A549 (cell line): ENCODE measurements around the gene FAM219A. TPM values are rescaled to one million over a fixed set of nuclear protein-coding genes. Genes with fewer than 3 reads are reported as not detected.

Experiments used
- ATAC-seq, 2 experiments: fragments of 200-7000 bp in 1 of 2; fragments of >200 bp in 1 of 2; cut with Nextera tagmentation in 1 of 2; cut with Tn5 transposase in 1 of 2; 3 replicates each; pipeline versions ENCODE4 v1.8.0 to v1.9.1; 2018 to 2020; ENCODE audit warnings: mild to moderate bottlenecking in 1 of 2, moderate library complexity in 1 of 2
- CTCF ChIA-PET: fragments of 300-600 bp; sonication (Branson Sonifier 250); formaldehyde crosslinking; extraction: SDS; loops from one replicate; lab custom pipeline; 2021; ENCODE audit warnings: antibody characterized with exemption, inconsistent platforms; lab: Yijun Ruan, JAX
- POLR2A ChIA-PET: fragments of 350-600 bp; formaldehyde crosslinking; extraction: SDS; loops from one replicate; lab custom pipeline; 2021; ENCODE audit warnings: antibody characterized with exemption, inconsistent platforms; lab: Yijun Ruan, JAX
- DNase-seq, 2 experiments: peaks; one replicate each; pipeline versions ENCODE4 v3.0.0 to v3.0.0-alpha.2; 2011 to 2016; ENCODE audit warnings: low read depth in 1 of 2, low spot score in 1 of 2
- FAIRE-seq: peaks from 2 replicates; lab custom pipeline; 2011; peaks lifted over from hg19 to GRCh38; lab: Jason Lieb, UNC
- H3K27ac ChIP-seq, 2 experiments: fragments of >200 bp; sonication (Bioruptor Twin); formaldehyde crosslinking; 3 replicates each; pipeline ENCODE4 v1.5.1; 2016 to 2017
- H3K4me1 ChIP-seq: fragments of >200 bp; sonication (Bioruptor Twin); formaldehyde crosslinking; 3 replicates; pipeline ENCODE4 v1.6.1; 2016
- H3K4me2 ChIP-seq: fragments of >200 bp; sonication (Bioruptor Twin); formaldehyde crosslinking; 3 replicates; pipeline ENCODE4 v1.6.1; 2016
- H3K4me3 ChIP-seq: fragments of >200 bp; sonication (Bioruptor Twin); formaldehyde crosslinking; 3 replicates; pipeline ENCODE4 v1.5.1; 2016
- H3K9me3 ChIP-seq: fragments of >200 bp; sonication (Bioruptor Twin); formaldehyde crosslinking; 3 replicates; pipeline ENCODE4 v1.6.1; 2016
- CBX2 ChIP-seq: fragments of 200-600 bp; sonication (generic); IDR thresholded peaks from 2 replicates; pipeline ENCODE4 v1.6.1; 2016; ENCODE audit warnings: low read depth, mild to moderate bottlenecking, borderline replicate concordance
- CHD4 ChIP-seq: fragments of 200-600 bp; sonication (generic); IDR thresholded peaks from 2 replicates; pipeline ENCODE4 v1.6.1; 2016; ENCODE audit warnings: antibody characterized with exemption, mild to moderate bottlenecking, borderline replicate concordance
- EHF ChIP-seq: fragments of 250-450 bp; sonication (Bioruptor Pico); IDR thresholded peaks from 2 replicates; pipeline ENCODE4 v1.5.0; 2020; ENCODE audit warnings: mild to moderate bottlenecking
- EP300 ChIP-seq, 2 experiments: fragments of >200 bp; sonication (Bioruptor Twin); formaldehyde crosslinking; IDR thresholded peaks; 2 replicates in 1 of 2; 3 replicates in 1 of 2; pipeline ENCODE4 v1.6.1; 2016 to 2017
- ESRRA ChIP-seq: fragments of 150-350 bp; IDR thresholded peaks from 2 replicates; pipeline ENCODE4 v1.6.1; 2014; ENCODE audit warnings: mild to moderate bottlenecking, low read length, borderline replicate concordance
- FOSB ChIP-seq: fragments of 250-450 bp; sonication (Bioruptor Pico); IDR thresholded peaks from 2 replicates; pipeline ENCODE4 v1.5.0; 2020; ENCODE audit warnings: mild to moderate bottlenecking, moderate library complexity
- HDAC2 ChIP-seq: fragments of 200-600 bp; sonication (generic); IDR thresholded peaks from 2 replicates; pipeline ENCODE4 v1.6.1; 2016
- HOXA7 ChIP-seq: fragments of 250-450 bp; sonication (Bioruptor Pico); IDR thresholded peaks from 2 replicates; pipeline ENCODE4 v1.5.0; 2020; ENCODE audit warnings: mild to moderate bottlenecking, moderate library complexity
- HOXB13 ChIP-seq: fragments of 250-450 bp; sonication (Bioruptor Pico); IDR thresholded peaks from 2 replicates; pipeline ENCODE4 v1.5.0; 2020; ENCODE audit warnings: low read depth, mild to moderate bottlenecking, moderate library complexity
- HOXB5 ChIP-seq: fragments of 250-450 bp; sonication (Bioruptor Pico); IDR thresholded peaks from 2 replicates; pipeline ENCODE4 v1.5.0; 2020; ENCODE audit warnings: mild to moderate bottlenecking, moderate library complexity
- JUN ChIP-seq, 2 experiments: fragments of >200 bp; sonication (Bioruptor Twin); formaldehyde crosslinking; IDR thresholded peaks; 2 replicates in 1 of 2; 3 replicates in 1 of 2; pipeline ENCODE4 v1.6.1; 2016 to 2017
- MAZ ChIP-seq: fragments of 150-350 bp; IDR thresholded peaks from 2 replicates; pipeline ENCODE4 v1.6.1; 2014; ENCODE audit warnings: antibody characterized with exemption, low read depth, low read length, borderline replicate concordance
- MYC ChIP-seq: IDR thresholded peaks from 2 replicates; pipeline ENCODE4 v1.6.1; 2012; ENCODE audit warnings: mild to moderate bottlenecking, inconsistent platforms, low read length, improper control_type of control experiment, borderline replicate concordance
- NFE2L2 ChIP-seq: fragments of 150-350 bp; conservative IDR thresholded peaks from 2 replicates; pipeline ENCODE4 v1.6.1; 2014; ENCODE audit warnings: low read length
- NPAS2 ChIP-seq: fragments of 250-450 bp; sonication (Bioruptor Pico); IDR thresholded peaks from 2 replicates; pipeline ENCODE4 v1.8.0; 2022; ENCODE audit warnings: mild to moderate bottlenecking, moderate library complexity, borderline replicate concordance
- PBX3 ChIP-seq: IDR thresholded peaks from 2 replicates; pipeline ENCODE4 v1.6.1; 2012
- PHF8 ChIP-seq: fragments of 200-600 bp; sonication (generic); IDR thresholded peaks from 2 replicates; pipeline ENCODE4 v1.6.1; 2016; ENCODE audit warnings: low read depth, mild to moderate bottlenecking, antibody characterized with exemption, moderate library complexity, borderline replicate concordance
- POLR2A ChIP-seq: IDR thresholded peaks from 2 replicates; pipeline ENCODE4 v1.6.1; 2012; ENCODE audit warnings: mild to moderate bottlenecking, low read length
- RAD21 ChIP-seq, 2 experiments: fragments of >200 bp in 1 of 2; sonication (Bioruptor Twin) in 1 of 2; formaldehyde crosslinking in 1 of 2; IDR thresholded peaks in 1 of 2; conservative IDR thresholded peaks in 1 of 2; 2 replicates in 1 of 2; 3 replicates in 1 of 2; pipeline ENCODE4 v1.6.1; 2012 to 2018; ENCODE audit warnings: inconsistent platforms in 1 of 2
- RCOR1 ChIP-seq: fragments of 150-350 bp; IDR thresholded peaks from 2 replicates; pipeline ENCODE4 v1.6.1; 2014; ENCODE audit warnings: antibody characterized with exemption, low read length, low read depth
- RFX5 ChIP-seq: fragments of 450-650 bp; IDR thresholded peaks from 2 replicates; pipeline ENCODE4 v1.7.1; 2014; ENCODE audit warnings: antibody characterized with exemption, mild to moderate bottlenecking, moderate library complexity
- TFCP2L1 ChIP-seq: fragments of 250-450 bp; sonication (Bioruptor Pico); IDR thresholded peaks from 2 replicates; pipeline ENCODE4 v1.5.0; 2021; ENCODE audit warnings: mild to moderate bottlenecking
- TP53 ChIP-seq: fragments of 250-450 bp; sonication (Bioruptor Pico); IDR thresholded peaks from 2 replicates; pipeline ENCODE4 v1.5.0; 2021; ENCODE audit warnings: mild to moderate bottlenecking, moderate library complexity
- ZSCAN20 ChIP-seq: fragments of 250-450 bp; sonication (Bioruptor Pico); IDR thresholded peaks from 2 replicates; pipeline ENCODE4 v1.8.0; 2022; ENCODE audit warnings: mild to moderate bottlenecking, moderate library complexity
- WGBS: methylation state at CpG from one replicate; pipeline ENCODE4 v1.1.6; 2017; ENCODE audit errors: missing lambda C conversion rate; 5-methylcytosine and 5-hydroxymethylcytosine counted together
- polyA minus RNA-seq: library from RNA; depleted of rRNA, polyadenylated mRNA; stranded (reverse); fragments of >200 nt; gene quantifications from 2 replicates; pipeline ENCODE4 v1.2.3, GENCODE V29; 2011; rRNA and poly(A)+ RNA removed
- polyA plus RNA-seq, 4 experiments: library from polyadenylated mRNA; depleted of rRNA in 3 of 4; stranded (reverse); fragments of >200 nt; fragmentation: RNase III in 1 of 4; extraction: RNeasy Plus Mini Kit Qiagen cat#74134 plus additional on column Dnase treatment in 1 of 4; gene quantifications; 2 replicates in 3 of 4; 3 replicates in 1 of 4; pipeline ENCODE4 v1.2.3, GENCODE V29; 2011 to 2017
- TF ChIP-seq, protein P1 (sequence below): fragments of >200 bp; sonication (Bioruptor Twin); formaldehyde crosslinking; IDR thresholded peaks from 3 replicates; pipeline ENCODE4 v1.6.1; 2016
- TF ChIP-seq, protein P2 (sequence below): fragments of 200-600 bp; sonication (generic); IDR thresholded peaks from 2 replicates; pipeline ENCODE4 v1.6.1; 2016; ENCODE audit warnings: antibody characterized with exemption, mild to moderate bottlenecking, moderate library complexity
- TF ChIP-seq, protein P3 (sequence below): fragments of 250-450 bp; sonication (Bioruptor Pico); IDR thresholded peaks from 2 replicates; pipeline ENCODE4 v1.5.0; 2021; ENCODE audit warnings: mild to moderate bottlenecking, moderate library complexity, borderline replicate concordance
- TF ChIP-seq, protein P4 (sequence below): fragments of 150-350 bp; IDR thresholded peaks from 2 replicates; pipeline ENCODE4 v1.6.1; 2014; ENCODE audit warnings: low read depth, mild to moderate bottlenecking, low read length

The FAM219A gene, protein sequence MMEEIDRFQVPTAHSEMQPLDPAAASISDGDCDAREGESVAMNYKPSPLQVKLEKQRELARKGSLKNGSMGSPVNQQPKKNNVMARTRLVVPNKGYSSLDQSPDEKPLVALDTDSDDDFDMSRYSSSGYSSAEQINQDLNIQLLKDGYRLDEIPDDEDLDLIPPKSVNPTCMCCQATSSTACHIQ
- polyA plus RNA-seq (2011; rRNA removed) (8.1 and 10.4 TPM in 2 replicates), polyA plus RNA-seq (2017; fragmentation: RNase III; extraction: RNeasy Plus Mini Kit Qiagen cat#74134 plus additional on column Dnase treatment) (13.5 to 15.7 TPM (median 15.3 TPM) in 3 replicates), polyA minus RNA-seq (9.2 and 11.8 TPM in 2 replicates)
- 8.5 and 12.3 TPM in 2 replicates for polyA plus RNA-seq (2012; cell fraction: cytosol; rRNA removed)
- 29.9 and 32.4 TPM in 2 replicates for polyA plus RNA-seq (2012; cell fraction: nucleus; rRNA removed)

DNA sequence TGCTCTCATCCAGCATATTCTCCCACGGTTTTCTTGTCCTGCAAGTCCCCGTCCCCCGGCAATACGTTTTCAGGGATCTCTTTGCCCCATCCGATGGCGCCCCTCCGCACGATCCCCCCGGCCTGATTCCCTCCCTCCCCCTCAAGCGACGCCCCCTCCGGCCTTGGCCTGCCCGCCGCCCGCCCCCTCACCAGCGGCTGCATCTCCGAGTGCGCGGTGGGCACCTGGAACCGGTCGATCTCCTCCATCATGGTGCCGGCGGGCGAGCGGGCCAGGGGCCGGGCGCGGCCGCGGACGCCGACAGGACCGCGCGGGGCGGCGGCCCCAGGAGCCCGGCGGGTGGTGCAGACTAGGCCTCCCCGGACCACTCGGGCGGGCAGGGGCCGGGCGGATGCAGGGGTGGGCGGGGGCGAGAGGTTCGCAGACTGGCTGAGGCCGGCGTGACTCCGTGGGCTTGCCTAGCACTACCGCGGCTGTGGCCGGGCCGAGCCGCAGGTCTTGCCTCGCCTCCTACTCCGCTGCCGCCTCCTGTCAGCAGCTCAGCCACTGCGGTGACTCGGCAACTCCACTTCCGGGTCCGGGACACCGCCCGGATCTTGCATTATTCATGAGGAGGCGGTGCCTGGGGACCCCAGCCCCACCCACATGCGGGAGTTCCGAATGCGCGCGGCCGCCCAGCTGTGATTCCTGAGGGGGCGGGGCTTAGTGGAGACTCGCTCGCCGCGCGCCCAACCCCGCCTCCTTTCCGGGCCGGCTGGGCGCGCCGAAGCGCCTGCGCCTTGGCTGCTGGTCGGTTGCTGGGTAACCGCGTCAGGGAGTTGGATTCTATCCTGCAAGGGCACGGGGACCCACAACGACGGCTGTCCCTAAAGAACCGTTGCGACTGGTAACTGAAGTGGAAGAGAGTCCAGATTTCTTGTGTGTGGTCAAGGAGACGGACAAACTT is at the start of gene FAM219A, which contains the start of gene DNAI1:
Gene FAM219A, minus strand, starts transcription at position 558 of the 946 bp plus-strand sequence. Its CDS starts 307 bp downstream, at position 251.
Gene DNAI1, plus strand, starts transcription at position 793 of the 946 bp plus-strand sequence. CDS start 201 bp downstream, outside the sequence.
- peak within 1 kb of the TSS; percentile 94 for H3K4me2 ChIP-seq
- FAIRE-seq (peak; percentile 65), DNase-seq (peak; percentile 94 to 98), ATAC-seq (peak; percentile 92 to 95)
- H3K27ac ChIP-seq: peak within 1 kb of the TSS; percentile 84 to 94
- WGBS: 2% methylated on average over 49 of the region's 94 CpGs
- ChIA-PET CTCF (interaction anchor here (0.6 to 9.5 kb wide), 9 partner anchors 13 to 133 kb away, joined by 3 to 70 read pairs (median 3); no protein-coding TSS in a partner anchor), POLR2A (interaction anchor here (0.7 to 1.0 kb wide), 2 partner anchors 14 to 55 kb away, joined by 3 read pairs; no protein-coding TSS in a partner anchor)
- peak within 1 kb of the TSS; percentile 87 for H3K4me3 ChIP-seq
- H3K9me3 ChIP-seq: no peaks in the 10 kb centered on the region
- H3K4me1 ChIP-seq: peaks cover 17% of the 10 kb centered on the region; the same call in 2 of the 3 replicates
- TF ChIP-seq RCOR1 (no peak), NPAS2 (CRISPR knock-in tag) (no peak), HOXA7 (CRISPR knock-in tag) (no peak), HOXB13 (no peak), PHF8 (peak; percentile 33; the same call in 1 of the 2 replicates), EP300 (IDR thresholded peaks at IDR 0.05) (no peak), MAZ (no peak), ZSCAN20 (CRISPR knock-in tag) (no peak), HDAC2 (no peak), POLR2A (peak; percentile 78), RFX5 (no peak), HOXB5 (CRISPR knock-in tag) (no peak), PBX3 (peak; percentile 51; the same call in 1 of the 2 replicates), MYC (0 out of 2 replicates have a peak, but pooled peaks have one; percentile 24), FOSB (CRISPR knock-in tag) (no peak), RAD21 (conservative IDR thresholded peaks at IDR 0.05 in 1 of 2, IDR thresholded peaks at IDR 0.05 in 1 of 2) (no peak), CBX2 (no peak), ESRRA (no peak), NFE2L2 (peak; percentile 62), EHF (CRISPR knock-in tag) (no peak), JUN (IDR thresholded peaks at IDR 0.05) (peak in 1 of 2 experiments; percentile 57; a peak in 2 of 5 replicates), TFCP2L1 (CRISPR knock-in tag) (no peak), TP53 (CRISPR knock-in tag) (no peak), CHD4 (no peak)
- TF ChIP-seq, protein P1, sequence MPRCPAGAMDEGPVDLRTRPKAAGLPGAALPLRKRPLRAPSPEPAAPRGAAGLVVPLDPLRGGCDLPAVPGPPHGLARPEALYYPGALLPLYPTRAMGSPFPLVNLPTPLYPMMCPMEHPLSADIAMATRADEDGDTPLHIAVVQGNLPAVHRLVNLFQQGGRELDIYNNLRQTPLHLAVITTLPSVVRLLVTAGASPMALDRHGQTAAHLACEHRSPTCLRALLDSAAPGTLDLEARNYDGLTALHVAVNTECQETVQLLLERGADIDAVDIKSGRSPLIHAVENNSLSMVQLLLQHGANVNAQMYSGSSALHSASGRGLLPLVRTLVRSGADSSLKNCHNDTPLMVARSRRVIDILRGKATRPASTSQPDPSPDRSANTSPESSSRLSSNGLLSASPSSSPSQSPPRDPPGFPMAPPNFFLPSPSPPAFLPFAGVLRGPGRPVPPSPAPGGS: no peak
- TF ChIP-seq, protein P2, sequence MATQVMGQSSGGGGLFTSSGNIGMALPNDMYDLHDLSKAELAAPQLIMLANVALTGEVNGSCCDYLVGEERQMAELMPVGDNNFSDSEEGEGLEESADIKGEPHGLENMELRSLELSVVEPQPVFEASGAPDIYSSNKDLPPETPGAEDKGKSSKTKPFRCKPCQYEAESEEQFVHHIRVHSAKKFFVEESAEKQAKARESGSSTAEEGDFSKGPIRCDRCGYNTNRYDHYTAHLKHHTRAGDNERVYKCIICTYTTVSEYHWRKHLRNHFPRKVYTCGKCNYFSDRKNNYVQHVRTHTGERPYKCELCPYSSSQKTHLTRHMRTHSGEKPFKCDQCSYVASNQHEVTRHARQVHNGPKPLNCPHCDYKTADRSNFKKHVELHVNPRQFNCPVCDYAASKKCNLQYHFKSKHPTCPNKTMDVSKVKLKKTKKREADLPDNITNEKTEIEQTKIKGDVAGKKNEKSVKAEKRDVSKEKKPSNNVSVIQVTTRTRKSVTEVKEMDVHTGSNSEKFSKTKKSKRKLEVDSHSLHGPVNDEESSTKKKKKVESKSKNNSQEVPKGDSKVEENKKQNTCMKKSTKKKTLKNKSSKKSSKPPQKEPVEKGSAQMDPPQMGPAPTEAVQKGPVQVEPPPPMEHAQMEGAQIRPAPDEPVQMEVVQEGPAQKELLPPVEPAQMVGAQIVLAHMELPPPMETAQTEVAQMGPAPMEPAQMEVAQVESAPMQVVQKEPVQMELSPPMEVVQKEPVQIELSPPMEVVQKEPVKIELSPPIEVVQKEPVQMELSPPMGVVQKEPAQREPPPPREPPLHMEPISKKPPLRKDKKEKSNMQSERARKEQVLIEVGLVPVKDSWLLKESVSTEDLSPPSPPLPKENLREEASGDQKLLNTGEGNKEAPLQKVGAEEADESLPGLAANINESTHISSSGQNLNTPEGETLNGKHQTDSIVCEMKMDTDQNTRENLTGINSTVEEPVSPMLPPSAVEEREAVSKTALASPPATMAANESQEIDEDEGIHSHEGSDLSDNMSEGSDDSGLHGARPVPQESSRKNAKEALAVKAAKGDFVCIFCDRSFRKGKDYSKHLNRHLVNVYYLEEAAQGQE: no peak
- TF ChIP-seq, protein P3, sequence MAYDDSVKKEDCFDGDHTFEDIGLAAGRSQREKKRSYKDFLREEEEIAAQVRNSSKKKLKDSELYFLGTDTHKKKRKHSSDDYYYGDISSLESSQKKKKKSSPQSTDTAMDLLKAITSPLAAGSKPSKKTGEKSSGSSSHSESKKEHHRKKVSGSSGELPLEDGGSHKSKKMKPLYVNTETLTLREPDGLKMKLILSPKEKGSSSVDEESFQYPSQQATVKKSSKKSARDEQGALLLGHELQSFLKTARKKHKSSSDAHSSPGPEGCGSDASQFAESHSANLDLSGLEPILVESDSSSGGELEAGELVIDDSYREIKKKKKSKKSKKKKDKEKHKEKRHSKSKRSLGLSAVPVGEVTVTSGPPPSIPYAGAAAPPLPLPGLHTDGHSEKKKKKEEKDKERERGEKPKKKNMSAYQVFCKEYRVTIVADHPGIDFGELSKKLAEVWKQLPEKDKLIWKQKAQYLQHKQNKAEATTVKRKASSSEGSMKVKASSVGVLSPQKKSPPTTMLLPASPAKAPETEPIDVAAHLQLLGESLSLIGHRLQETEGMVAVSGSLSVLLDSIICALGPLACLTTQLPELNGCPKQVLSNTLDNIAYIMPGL (CRISPR knock-in tag): no peak
- TF ChIP-seq, protein P4, sequence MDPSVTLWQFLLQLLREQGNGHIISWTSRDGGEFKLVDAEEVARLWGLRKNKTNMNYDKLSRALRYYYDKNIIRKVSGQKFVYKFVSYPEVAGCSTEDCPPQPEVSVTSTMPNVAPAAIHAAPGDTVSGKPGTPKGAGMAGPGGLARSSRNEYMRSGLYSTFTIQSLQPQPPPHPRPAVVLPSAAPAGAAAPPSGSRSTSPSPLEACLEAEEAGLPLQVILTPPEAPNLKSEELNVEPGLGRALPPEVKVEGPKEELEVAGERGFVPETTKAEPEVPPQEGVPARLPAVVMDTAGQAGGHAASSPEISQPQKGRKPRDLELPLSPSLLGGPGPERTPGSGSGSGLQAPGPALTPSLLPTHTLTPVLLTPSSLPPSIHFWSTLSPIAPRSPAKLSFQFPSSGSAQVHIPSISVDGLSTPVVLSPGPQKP: no peak
